Osteoblast (primary cell): ENCODE results near the gene KIRREL3. TPM values are rescaled to one million over a fixed set of nuclear protein-coding genes. Genes with fewer than 3 reads are reported as not detected.

Experiments
- DNase-seq: peaks from one replicate; pipeline ENCODE4 v3.0.0; 2011; ENCODE audit warnings: low spot score, mixed read lengths; ENCODE audit not compliant: insufficient read length; ENCODE audit errors: missing footprints
- H2AFZ ChIP-seq: 2 replicates; pipeline ENCODE4 v1.6.0; 2011; ENCODE audit warnings: mild to moderate bottlenecking, low read length
- H3K27ac ChIP-seq: 2 replicates; pipeline ENCODE4 v1.5.1; 2011; ENCODE audit warnings: mild to moderate bottlenecking, low read depth, low read length, moderate library complexity
- H3K27me3 ChIP-seq: 2 replicates; pipeline ENCODE4 v1.6.0; 2012; ENCODE audit warnings: mild to moderate bottlenecking, control low read depth, inconsistent platforms, low read length, moderate library complexity; ENCODE audit not compliant: insufficient read depth
- H3K36me3 ChIP-seq: 2 replicates; pipeline ENCODE4 v1.5.1; 2011; ENCODE audit warnings: mild to moderate bottlenecking, low read length, control low read depth, moderate library complexity; ENCODE audit not compliant: insufficient read depth
- H3K4me1 ChIP-seq: 2 replicates; pipeline ENCODE4 v1.5.1; 2011; ENCODE audit warnings: mild to moderate bottlenecking, low read length, control low read depth, moderate library complexity; ENCODE audit not compliant: insufficient read depth
- H3K4me2 ChIP-seq: 2 replicates; pipeline ENCODE4 v1.6.0; 2011; ENCODE audit warnings: mild to moderate bottlenecking, low read length; ENCODE audit not compliant: insufficient read depth
- H3K4me3 ChIP-seq: fragments of 200-600 bp; sonication (generic); 3 replicates; pipeline ENCODE4 v1.5.1; 2012; ENCODE audit warnings: mild to moderate bottlenecking, low read length, inconsistent platforms; ENCODE audit not compliant: insufficient read depth
- H3K79me2 ChIP-seq: 2 replicates; pipeline ENCODE4 v1.6.0; 2012; ENCODE audit warnings: mild to moderate bottlenecking, low read length, control low read depth, inconsistent platforms; ENCODE audit not compliant: insufficient read depth
- H3K9me3 ChIP-seq: 2 replicates; pipeline ENCODE4 v1.5.1; 2011; ENCODE audit warnings: low read depth, low read length, control low read depth
- H4K20me1 ChIP-seq: 2 replicates; pipeline ENCODE4 v1.6.0; 2012; ENCODE audit warnings: mild to moderate bottlenecking, low read length, control low read depth; ENCODE audit not compliant: insufficient read depth
- CTCF ChIP-seq: IDR thresholded peaks from 2 replicates; pipeline ENCODE4 v1.5.1; 2011; ENCODE audit warnings: mild to moderate bottlenecking, low read depth, low read length, moderate library complexity; ENCODE audit errors: extremely low read depth
- total RNA-seq: library from RNA; depleted of rRNA; stranded (reverse); fragments of >200 nt; gene quantifications from 2 replicates; pipeline ENCODE4 v1.2.3, GENCODE V29; 2012

The KIRREL3 gene
- total RNA-seq, 1 donor, result 3.6 TPM

- Histone ChIP-seq H3K4me1 (no peaks in the 10 kb centered on the region), H3K4me2 (no peak overlapping the region), H3K27ac (no peak overlapping the region), H3K27me3 (no peaks in the 10 kb centered on the region), H3K36me3 (no peaks in the 10 kb centered on the region), H4K20me1 (no peaks in the 10 kb centered on the region), H2AFZ (no peak overlapping the region), H3K4me3 (no peak overlapping the region), H3K9me3 (no peaks in the 10 kb centered on the region), H3K79me2 (no peaks in the 10 kb centered on the region)
- DNase-seq, result no peak
- no peak for TF ChIP-seq CTCF
These were observed 505.0 kb downstream of the KIRREL3 start for GRCh38 chr11:126495281-126496220.

- TF ChIP-seq CTCF, result no peak
- peak; percentile 57 for DNase-seq
- Histone ChIP-seq H3K9me3 (no peaks in the 10 kb centered on the region), H3K27ac (no peak overlapping the region), H2AFZ (no peak overlapping the region), H4K20me1 (no peaks in the 10 kb centered on the region), H3K4me2 (no peak overlapping the region), H3K27me3 (no peaks in the 10 kb centered on the region), H3K4me3 (no peak overlapping the region), H3K36me3 (no peaks in the 10 kb centered on the region), H3K4me1 (no peaks in the 10 kb centered on the region), H3K79me2 (no peaks in the 10 kb centered on the region)
These were observed 505.7 kb downstream of the KIRREL3 start for GRCh38 chr11:126494831-126495230.

- Histone ChIP-seq H3K27ac (no peak overlapping the region), H4K20me1 (no peaks in the 10 kb centered on the region), H3K4me1 (no peaks in the 10 kb centered on the region)
These were observed 508.1 kb downstream of the KIRREL3 start for GRCh38 chr11:126492331-126493082.

More at GRCh38 chr11:126492331-126493082, 508.1 kb downstream of the KIRREL3 start:
- H3K9me3 ChIP-seq, result no peaks in the 10 kb centered on the region
- H3K4me3 ChIP-seq, result no peak overlapping the region
- H3K4me2 ChIP-seq, result no peak overlapping the region
- no peak overlapping the region for H2AFZ ChIP-seq
- no peaks in the 10 kb centered on the region for H3K36me3 ChIP-seq
- no peaks in the 10 kb centered on the region for H3K79me2 ChIP-seq
- no peak for DNase-seq
- no peaks in the 10 kb centered on the region for H3K27me3 ChIP-seq
- TF ChIP-seq CTCF, result no peak
